GM21529 (cell line): ENCODE results near the gene OR5H14.
"Not testable (repeated sequence)": the region's sequence is repeated elsewhere in the genome, so short reads cannot be mapped to it uniquely, and the experiment has no call there.

ENCODE experiments used
- ATAC-seq: cut with Tn5 transposase; IDR thresholded peaks from one replicate; pipeline ENCODE4 v1.9.1; 2021; ENCODE audit not compliant: unreplicated experiment

The OR5H14 gene

DNA sequence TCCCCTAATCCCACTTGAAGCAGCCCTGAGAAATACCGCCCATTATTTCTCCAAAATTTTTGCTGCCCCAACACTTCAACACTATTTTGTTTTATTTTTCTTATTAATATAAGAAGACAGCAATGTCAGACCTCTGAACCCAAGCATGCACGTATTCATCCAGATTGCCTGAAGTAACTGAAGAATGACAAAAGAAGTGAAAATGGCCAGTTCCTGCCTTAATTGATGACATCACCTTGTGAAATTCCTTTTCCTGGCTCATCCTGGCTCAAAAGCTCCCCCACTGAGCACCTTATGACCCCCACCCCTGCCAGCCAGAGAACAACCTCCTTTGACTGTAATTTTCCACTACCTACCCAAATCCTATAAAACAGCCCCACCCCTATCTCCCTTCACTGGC, 49.0 kb downstream of the OR5H14 start:
- ATAC-seq = not testable (repeated sequence)

DNA sequence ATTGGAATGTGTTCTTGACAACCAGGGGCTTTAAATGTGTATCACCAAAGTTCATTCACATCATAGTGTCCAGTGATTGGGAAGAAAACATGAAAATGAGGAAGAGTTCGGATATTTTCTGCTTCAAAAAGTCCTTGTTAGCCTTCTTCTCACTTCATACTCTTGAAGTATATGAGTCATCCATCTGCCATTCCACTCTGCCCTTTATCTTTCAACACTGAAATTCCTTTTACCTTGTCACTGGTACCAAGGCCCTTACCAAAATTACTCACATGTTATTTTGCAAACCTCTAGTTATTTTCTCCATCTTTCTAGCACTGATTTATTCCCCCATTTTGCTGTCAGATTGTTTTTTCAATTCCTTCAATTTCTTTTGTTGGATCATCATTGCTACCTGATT, 51.7 kb downstream of the OR5H14 start:
- ATAC-seq = no peak
